ENCODE measurements around the gene PHF12.

Gene PHF12

GRCh38 chr17:28972437-28972836 is 21.1 kb upstream of the PHF12 start:
- Histone ChIP-seq H3K4me3 (ENCODE audit: low read length) (no peak overlapping the region), H3K9ac (ENCODE audit: low read depth, low read length) (no peak overlapping the region), H3K4me1 (ENCODE audit: insufficient read depth, low read length) (peaks cover 22% of the 10 kb centered on the region), H3K36me3 (ENCODE audit: insufficient read depth, low read depth, low read length) (no peaks in the 10 kb centered on the region), H3K27me3 (ENCODE audit: insufficient read depth, low read length) (peaks cover 18% of the 10 kb centered on the region), H3K9me3 (ENCODE audit: insufficient read depth, low read depth, low read length) (no peaks in the 10 kb centered on the region), H3K27ac (ENCODE audit: low read length) (no peak overlapping the region)

GRCh38 chr17:28970879-28971278 is 19.6 kb upstream of the PHF12 start:
- Histone ChIP-seq H3K36me3 (ENCODE audit: insufficient read depth, low read depth, low read length) (no peaks in the 10 kb centered on the region), H3K4me1 (ENCODE audit: insufficient read depth, low read length) (peaks cover 22% of the 10 kb centered on the region)

GRCh38 chr17:28969706-28970393 is 18.5 kb upstream of the PHF12 start:
- H3K27ac ChIP-seq (ENCODE audit: low read length) = no peak overlapping the region

More at GRCh38 chr17:28970879-28971278, 19.6 kb upstream of the PHF12 start:
- H3K27me3 ChIP-seq (ENCODE audit: insufficient read depth, low read length) = peaks cover 18% of the 10 kb centered on the region
- no peak overlapping the region for H3K9ac ChIP-seq (ENCODE audit: low read depth, low read length)
- H3K9me3 ChIP-seq (ENCODE audit: insufficient read depth, low read depth, low read length) = no peaks in the 10 kb centered on the region
- H3K27ac ChIP-seq (ENCODE audit: low read length) = no peak overlapping the region
- H3K4me3 ChIP-seq (ENCODE audit: low read length) = no peak overlapping the region

GRCh38 chr17:28968914-28969295 is 17.6 kb upstream of the PHF12 start:
- peak overlapping the region; percentile 14; the same call in 1 of the 2 replicates for H3K4me3 ChIP-seq (ENCODE audit: low read length)
- H3K27ac ChIP-seq (ENCODE audit: low read length) = no peak overlapping the region
- H3K9me3 ChIP-seq (ENCODE audit: insufficient read depth, low read depth, low read length) = no peaks in the 10 kb centered on the region
- H3K9ac ChIP-seq (ENCODE audit: low read depth, low read length) = no peak overlapping the region; the same call in 1 of the 2 replicates
- no peaks in the 10 kb centered on the region for H3K36me3 ChIP-seq (ENCODE audit: insufficient read depth, low read depth, low read length)
- H3K4me1 ChIP-seq (ENCODE audit: insufficient read depth, low read length) = peaks cover 22% of the 10 kb centered on the region
- peaks cover 18% of the 10 kb centered on the region for H3K27me3 ChIP-seq (ENCODE audit: insufficient read depth, low read length)

More at GRCh38 chr17:28969706-28970393, 18.5 kb upstream of the PHF12 start:
- Histone ChIP-seq H3K27me3 (ENCODE audit: insufficient read depth, low read length) (peaks cover 18% of the 10 kb centered on the region), H3K4me3 (ENCODE audit: low read length) (no peak overlapping the region), H3K9ac (ENCODE audit: low read depth, low read length) (no peak overlapping the region; the same call in 1 of the 2 replicates), H3K9me3 (ENCODE audit: insufficient read depth, low read depth, low read length) (no peaks in the 10 kb centered on the region), H3K4me1 (ENCODE audit: insufficient read depth, low read length) (peaks cover 22% of the 10 kb centered on the region), H3K36me3 (ENCODE audit: insufficient read depth, low read depth, low read length) (no peaks in the 10 kb centered on the region)

GRCh38 chr17:28968231-28968913 is 17.1 kb upstream of the PHF12 start:
- Histone ChIP-seq H3K9me3 (ENCODE audit: insufficient read depth, low read depth, low read length) (no peaks in the 10 kb centered on the region), H3K27me3 (ENCODE audit: insufficient read depth, low read length) (peaks cover 18% of the 10 kb centered on the region), H3K27ac (ENCODE audit: low read length) (peak overlapping the region; percentile 26), H3K36me3 (ENCODE audit: insufficient read depth, low read depth, low read length) (no peaks in the 10 kb centered on the region), H3K4me1 (ENCODE audit: insufficient read depth, low read length) (peaks cover 22% of the 10 kb centered on the region), H3K9ac (ENCODE audit: low read depth, low read length) (peak overlapping the region; percentile 46; the same call in 1 of the 2 replicates), H3K4me3 (ENCODE audit: low read length) (peak overlapping the region; percentile 14; the same call in 1 of the 2 replicates)

GRCh38 chr17:28967221-28968135 is 16.2 kb upstream of the PHF12 start:
- Histone ChIP-seq H3K36me3 (ENCODE audit: insufficient read depth, low read depth, low read length) (no peaks in the 10 kb centered on the region), H3K9me3 (ENCODE audit: insufficient read depth, low read depth, low read length) (no peaks in the 10 kb centered on the region), H3K9ac (ENCODE audit: low read depth, low read length) (peak overlapping the region; percentile 46; the same call in 1 of the 2 replicates), H3K27ac (ENCODE audit: low read length) (peak overlapping the region; percentile 26), H3K4me1 (ENCODE audit: insufficient read depth, low read length) (peaks cover 22% of the 10 kb centered on the region), H3K27me3 (ENCODE audit: insufficient read depth, low read length) (peaks cover 15% of the 10 kb centered on the region; the same call in 1 of the 2 replicates), H3K4me3 (ENCODE audit: low read length) (no peak overlapping the region; the same call in 1 of the 2 replicates)

- Histone ChIP-seq H3K4me1 (ENCODE audit: insufficient read depth, low read length) (peaks cover 13% of the 10 kb centered on the region; the same call in 1 of the 2 replicates), H3K9ac (ENCODE audit: low read depth, low read length) (no peak overlapping the region), H3K36me3 (ENCODE audit: insufficient read depth, low read depth, low read length) (no peaks in the 10 kb centered on the region), H3K27ac (ENCODE audit: low read length) (no peak overlapping the region), H3K9me3 (ENCODE audit: insufficient read depth, low read depth, low read length) (no peaks in the 10 kb centered on the region), H3K4me3 (ENCODE audit: low read length) (no peak overlapping the region), H3K27me3 (ENCODE audit: insufficient read depth, low read length) (no peaks in the 10 kb centered on the region)
Measured at GRCh38 chr17:28963841-28964240, 12.5 kb upstream of the PHF12 start.

GRCh38 chr17:28963055-28963611 is 11.8 kb upstream of the PHF12 start:
- no peak overlapping the region for H3K4me3 ChIP-seq (ENCODE audit: low read length)
- no peak overlapping the region for H3K9ac ChIP-seq (ENCODE audit: low read depth, low read length)
- H3K36me3 ChIP-seq (ENCODE audit: insufficient read depth, low read depth, low read length) = no peaks in the 10 kb centered on the region
- no peaks in the 10 kb centered on the region for H3K27me3 ChIP-seq (ENCODE audit: insufficient read depth, low read length)
- H3K27ac ChIP-seq (ENCODE audit: low read length) = no peak overlapping the region
- H3K9me3 ChIP-seq (ENCODE audit: insufficient read depth, low read depth, low read length) = no peaks in the 10 kb centered on the region
- peaks cover 6% of the 10 kb centered on the region; the same call in 1 of the 2 replicates for H3K4me1 ChIP-seq (ENCODE audit: insufficient read depth, low read length)

GRCh38 chr17:28961391-28961790 is 10.1 kb upstream of the PHF12 start:
- H3K4me1 ChIP-seq (ENCODE audit: insufficient read depth, low read length) = no peaks in the 10 kb centered on the region
- no peak overlapping the region for H3K27ac ChIP-seq (ENCODE audit: low read length)
- H3K27me3 ChIP-seq (ENCODE audit: insufficient read depth, low read length) = no peaks in the 10 kb centered on the region
- no peak overlapping the region for H3K9ac ChIP-seq (ENCODE audit: low read depth, low read length)
- no peak overlapping the region for H3K4me3 ChIP-seq (ENCODE audit: low read length)
- no peaks in the 10 kb centered on the region for H3K9me3 ChIP-seq (ENCODE audit: insufficient read depth, low read depth, low read length)
- no peaks in the 10 kb centered on the region for H3K36me3 ChIP-seq (ENCODE audit: insufficient read depth, low read depth, low read length)

- Histone ChIP-seq H3K4me1 (ENCODE audit: insufficient read depth, low read length) (no peaks in the 10 kb centered on the region), H3K27ac (ENCODE audit: low read length) (no peak overlapping the region), H3K36me3 (ENCODE audit: insufficient read depth, low read depth, low read length) (no peaks in the 10 kb centered on the region), H3K9ac (ENCODE audit: low read depth, low read length) (no peak overlapping the region), H3K9me3 (ENCODE audit: insufficient read depth, low read depth, low read length) (no peaks in the 10 kb centered on the region), H3K27me3 (ENCODE audit: insufficient read depth, low read length) (no peaks in the 10 kb centered on the region), H3K4me3 (ENCODE audit: low read length) (no peak overlapping the region)
Measured at GRCh38 chr17:28960256-28961061, 9.1 kb upstream of the PHF12 start.

Data from iPS-20b (cell line).